ENCODE measurements around the gene TBC1D5. TPM values are rescaled to one million over a fixed set of nuclear protein-coding genes. Genes with fewer than 3 reads are reported as not detected.

Gene TBC1D5
- total and polyA plus RNA-seq, 2 of the 4 experiments (the other 2 are of a cell fraction), result 16.4 to 57.0 TPM

- no peak overlapping the region for H2BK5ac ChIP-seq (ENCODE audit: low read depth, low read length, poor library complexity, severe bottlenecking)
- no peak overlapping the region for H2BK20ac ChIP-seq (ENCODE audit: low read depth, low read length)
- no peak overlapping the region for H2AK5ac ChIP-seq (ENCODE audit: low read depth, low read length)
- H3K9me1 ChIP-seq (ENCODE audit: insufficient read depth, low read length), result no peaks in the 10 kb centered on the region
- no peak overlapping the region for H3K56ac ChIP-seq (ENCODE audit: extremely low read depth, insufficient read depth, low read length)
- H3K9ac ChIP-seq (ENCODE audit: low read depth, low read length), result no peak overlapping the region
- H4K8ac ChIP-seq (ENCODE audit: low read depth in 2 of 2, low read length in 2 of 2), result no peak overlapping the region
- no peak overlapping the region for H2BK15ac ChIP-seq (ENCODE audit: low read depth, low read length)
- no peak for DNase-seq
- no peak overlapping the region for H3K4ac ChIP-seq (ENCODE audit: low read depth, low read length)
- no peak overlapping the region for H2BK120ac ChIP-seq (ENCODE audit: low read depth, low read length)
- dilution Hi-C loops (cut with HindIII; ENCODE audit: low sequenced_read_pairs, unreplicated experiment) (no loop called here), in situ Hi-C loops (cut with MboI; ENCODE audit: low sequenced_read_pairs) (no loop called here), intact Hi-C loops (cut with micrococcal nuclease) (no loop called here)
- no peak overlapping the region for H3K27ac ChIP-seq (ENCODE audit: insufficient read depth, low read length)
- H3K9me3 ChIP-seq (ENCODE audit: control insufficient read depth, insufficient read depth, low read length), result no peaks in the 10 kb centered on the region
- no peak overlapping the region for H3K14ac ChIP-seq (replicated peaks; ENCODE audit: low read depth, low read length)
- BruUV-seq (replicated peaks), result no TSS peak
- H2AFZ ChIP-seq (replicated peaks; ENCODE audit: low read length, poor library complexity), result no peak overlapping the region
- no peak overlapping the region for H3K18ac ChIP-seq (ENCODE audit: low read depth, low read length)
- H3K4me3 ChIP-seq (ENCODE audit: insufficient read depth, low read depth, low read length), result no peak overlapping the region
- no CpG with 5 or more reads among the region's 4 CpGs for WGBS, 2 experiments (ENCODE audit: extremely low coverage in 2 of 2, insufficient read length in 1 of 2)
- H3K4me2 ChIP-seq (ENCODE audit: low read depth, low read length), result no peak overlapping the region
- no peak for ATAC-seq (ENCODE audit: low read depth)
- peaks cover 2% of the 10 kb centered on the region; the same call in 1 of the 2 replicates for H3K4me1 ChIP-seq (ENCODE audit: control insufficient read depth, insufficient read depth, low read length)
- no peak overlapping the region for H4K5ac ChIP-seq (ENCODE audit: low read depth, low read length)
- no peaks in the 10 kb centered on the region for H3K27me3 ChIP-seq (ENCODE audit: control insufficient read depth, insufficient read depth, low read length)
- no peaks in the 10 kb centered on the region for H3K36me3 ChIP-seq (ENCODE audit: control insufficient read depth, insufficient read depth, low read length)
- no peaks in the 10 kb centered on the region for H4K20me1 ChIP-seq (ENCODE audit: insufficient read depth, low read length)
- ChIA-PET POLR2A (ENCODE audit: unreplicated experiment) (no interaction called here), CTCF (interaction anchor here (0.6 kb wide), 1 partner anchor 12 kb away, joined by 3 read pairs; no protein-coding TSS in a partner anchor)
- H3K23ac ChIP-seq (ENCODE audit: low read depth, low read length), result no peak overlapping the region
- no peaks in the 10 kb centered on the region; a peak in 1 of 4 replicates for H3K79me1 ChIP-seq (ENCODE audit: low read depth in 1 of 2, low read length in 2 of 2)
- no peak overlapping the region for H2AK9ac ChIP-seq (replicated peaks; ENCODE audit: low read depth, low read length, poor library complexity)
- H4K91ac ChIP-seq (ENCODE audit: insufficient read depth, low read depth, low read length), result no peak overlapping the region
- TF ChIP-seq MAZ (IDR thresholded peaks at IDR 0.05; ENCODE audit: borderline replicate concordance, low read depth, low read length), result no peak
- TF ChIP-seq NFE2L2 (IDR thresholded peaks at IDR 0.05; ENCODE audit: low read depth, low read length), result no peak
- TF ChIP-seq CTCF (conservative IDR thresholded peaks at IDR 0.05; ENCODE audit: low read depth, low read length), result no peak
- no peak for TF ChIP-seq MXI1 (IDR thresholded peaks at IDR 0.05; ENCODE audit: borderline replicate concordance, low read depth, low read length)
- TF ChIP-seq FOS (IDR thresholded peaks at IDR 0.05; ENCODE audit: low read depth, low read length), result no peak
- TF ChIP-seq SMC3 (IDR thresholded peaks at IDR 0.05; ENCODE audit: low read depth, low read length), result no peak
- TF ChIP-seq RCOR1 (IDR thresholded peaks at IDR 0.05; ENCODE audit: insufficient replicate concordance, low read length), result no peak
- TF ChIP-seq POLR2A (IDR thresholded peaks at IDR 0.05; ENCODE audit: low read depth, low read length), result no peak
- no peak for TF ChIP-seq BHLHE40 (IDR thresholded peaks at IDR 0.05; ENCODE audit: low read depth, low read length)
- no peak for TF ChIP-seq ELK1 (IDR thresholded peaks at IDR 0.05; ENCODE audit: borderline replicate concordance, low read depth, low read length)
- no peak for TF ChIP-seq MAFK (IDR thresholded peaks at IDR 0.05; ENCODE audit: low read depth, low read length)
Observed at GRCh38 chr3:17510265-17510664, 232.2 kb downstream of the TBC1D5 start.

Measured in IMR-90 (cell line).